Hematopoietic multipotent progenitor cell treated with erythropoietin and hydrocortisone succinate and interleukin-3 and kit ligand, for 8 days (in vitro differentiated cells): ENCODE data around the gene GP2.
"Not testable (repeated sequence)": the region's sequence is repeated elsewhere in the genome, so short reads cannot be mapped to it uniquely, and the experiment has no call there.

Experiments used
- DNase-seq: peaks from one replicate; pipeline ENCODE4 v3.0.0-alpha.2; 2015

GP2 gene

GRCh38 chr16:20323591-20324117 lies 3.7 kb downstream of the GP2 start:
- no peak for DNase-seq

GRCh38 chr16:20322696-20323095 lies 4.6 kb downstream of the GP2 start:
- no peak for DNase-seq

GRCh38 chr16:20321671-20322070 lies 5.6 kb downstream of the GP2 start:
- DNase-seq: no peak

- not testable (repeated sequence) for DNase-seq
These were observed 6.3 kb downstream of the GP2 start for GRCh38 chr16:20321051-20321450.

GRCh38 chr16:20320592-20320991 lies 6.7 kb downstream of the GP2 start:
- DNase-seq: no peak

GRCh38 chr16:20320178-20320577 lies 7.1 kb downstream of the GP2 start:
- no peak for DNase-seq

- no peak for DNase-seq
These were observed 7.9 kb downstream of the GP2 start for GRCh38 chr16:20319406-20319805.

- no peak for DNase-seq
These were observed 8.9 kb downstream of the GP2 start for GRCh38 chr16:20318437-20318836.

- no peak for DNase-seq
These were observed 9.3 kb downstream of the GP2 start for GRCh38 chr16:20318006-20318405.

GRCh38 chr16:20317117-20317516 lies 10.2 kb downstream of the GP2 start:
- no peak for DNase-seq

- no peak for DNase-seq
These were observed 10.6 kb downstream of the GP2 start for GRCh38 chr16:20316715-20317114.

GRCh38 chr16:20315764-20316163 lies 11.5 kb downstream of the GP2 start:
- DNase-seq: no peak

- no peak for DNase-seq
These were observed 12.7 kb downstream of the GP2 start for GRCh38 chr16:20314575-20314974.

- no peak for DNase-seq
These were observed 13.6 kb downstream of the GP2 start for GRCh38 chr16:20313741-20314140.

GRCh38 chr16:20312536-20313095 lies 14.7 kb downstream of the GP2 start:
- DNase-seq: not testable (repeated sequence)

GRCh38 chr16:20311548-20311947 lies 15.8 kb downstream of the GP2 start:
- DNase-seq: no peak

GRCh38 chr16:20310421-20311395 lies 16.6 kb downstream of the GP2 start:
- no peak for DNase-seq

- no peak for DNase-seq
These were observed 17.5 kb downstream of the GP2 start for GRCh38 chr16:20309786-20310185.

GRCh38 chr16:20308801-20309590 lies 18.3 kb downstream of the GP2 start:
- DNase-seq: no peak

- DNase-seq: no peak
These were observed 19.0 kb downstream of the GP2 start for GRCh38 chr16:20308266-20308665.

- DNase-seq: no peak
These were observed 19.5 kb downstream of the GP2 start for GRCh38 chr16:20307791-20308190.

GRCh38 chr16:20307240-20307671 lies 20.1 kb downstream of the GP2 start:
- no peak for DNase-seq

- no peak for DNase-seq
These were observed 20.9 kb downstream of the GP2 start for GRCh38 chr16:20306401-20306800.
